HEK293 (cell line): Measurements from ENCODE around the gene RPS23.

ENCODE experiments used
- BCL11B ChIP-seq: fragments of 450-650 bp; formaldehyde crosslinking; IDR thresholded peaks from 2 replicates; pipeline ENCODE4 v1.5.1; 2016; ENCODE audit warnings: low read depth, missing biosample characterization, missing genetic modification characterization
- ZFP37 ChIP-seq: fragments of 450-650 bp; formaldehyde crosslinking; IDR thresholded peaks from 2 replicates; pipeline ENCODE4 v1.5.1; 2016; ENCODE audit warnings: missing biosample characterization, missing genetic modification characterization
- ZFP69B ChIP-seq: fragments of 450-650 bp; formaldehyde crosslinking; IDR thresholded peaks from 2 replicates; pipeline ENCODE4 v1.5.1; 2016; ENCODE audit warnings: missing biosample characterization, missing genetic modification characterization
- ZNF23 ChIP-seq: fragments of 450-650 bp; formaldehyde crosslinking; IDR thresholded peaks from 2 replicates; pipeline ENCODE4 v1.5.1; 2016; ENCODE audit warnings: missing biosample characterization, missing genetic modification characterization, borderline replicate concordance
- ZNF24 ChIP-seq: fragments of 450-650 bp; formaldehyde crosslinking; IDR thresholded peaks from 2 replicates; pipeline ENCODE4 v1.5.1; 2016; ENCODE audit warnings: missing biosample characterization, missing genetic modification characterization
- ZNF292 ChIP-seq: fragments of 450-650 bp; formaldehyde crosslinking; IDR thresholded peaks from 2 replicates; pipeline ENCODE4 v1.5.1; 2016; ENCODE audit warnings: low read depth, missing biosample characterization, missing genetic modification characterization, borderline replicate concordance
- ZNF521 ChIP-seq: fragments of 450-650 bp; formaldehyde crosslinking; IDR thresholded peaks from 2 replicates; pipeline ENCODE4 v1.5.1; 2017; ENCODE audit warnings: missing biosample characterization, mild to moderate bottlenecking, missing genetic modification characterization
- ZNF707 ChIP-seq: fragments of 450-650 bp; formaldehyde crosslinking; IDR thresholded peaks from 2 replicates; pipeline ENCODE4 v1.5.1; 2016; ENCODE audit warnings: missing biosample characterization, missing genetic modification characterization
- TF ChIP-seq, protein P1 (sequence below): fragments of 450-650 bp; formaldehyde crosslinking; IDR thresholded peaks from 2 replicates; pipeline ENCODE4 v1.5.1; 2016; ENCODE audit warnings: missing biosample characterization, missing genetic modification characterization
- TF ChIP-seq, protein P2 (sequence below): fragments of 450-650 bp; formaldehyde crosslinking; IDR thresholded peaks from 2 replicates; pipeline ENCODE4 v1.5.1; 2016; ENCODE audit warnings: missing biosample characterization, missing genetic modification characterization
- TF ChIP-seq, protein P3 (sequence below): IDR thresholded peaks from 2 replicates; pipeline ENCODE4 v1.6.1; 2011; ENCODE audit warnings: mild to moderate bottlenecking, low read depth, low read length, borderline replicate concordance
- TF ChIP-seq, protein P4 (sequence below): fragments of 450-650 bp; IDR thresholded peaks from 2 replicates; pipeline ENCODE4 v1.5.1; 2018; ENCODE audit warnings: missing biosample characterization, missing genetic modification characterization
- TF ChIP-seq, protein P5 (sequence below): fragments of 450-650 bp; formaldehyde crosslinking; IDR thresholded peaks from 2 replicates; pipeline ENCODE4 v1.5.1; 2016; ENCODE audit warnings: missing biosample characterization, missing genetic modification characterization, borderline replicate concordance

DNA sequence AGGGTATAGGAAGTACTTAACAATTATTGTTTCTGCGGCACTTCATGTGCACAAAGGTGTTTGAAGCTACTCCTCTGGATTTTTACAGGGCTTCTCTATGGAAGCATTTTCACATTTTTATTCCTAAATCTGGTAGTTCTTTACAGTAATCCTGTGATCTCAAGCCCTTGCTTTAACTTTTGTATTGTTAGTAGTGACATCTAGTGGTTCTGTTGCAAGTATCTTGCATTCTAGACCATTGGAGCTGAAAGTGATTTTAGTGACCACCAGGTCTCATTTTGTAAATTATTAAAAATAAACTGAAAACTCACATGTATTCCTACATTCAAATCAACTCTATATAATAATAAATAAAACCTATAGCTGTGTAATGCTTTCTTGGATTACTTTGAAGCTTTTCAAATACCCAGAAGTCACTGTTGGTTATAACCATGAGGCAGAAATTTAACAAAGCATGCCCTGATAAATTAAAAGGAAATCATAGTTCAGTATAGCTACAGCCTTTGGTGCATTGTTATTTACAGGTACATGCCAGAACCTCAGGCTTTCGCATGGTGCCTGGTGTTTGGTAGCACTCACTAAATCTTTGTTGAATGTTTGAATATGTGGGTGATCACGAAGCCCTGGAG lies 18.9 kb downstream of the RPS23 start:
- TF ChIP-seq, protein P1, sequence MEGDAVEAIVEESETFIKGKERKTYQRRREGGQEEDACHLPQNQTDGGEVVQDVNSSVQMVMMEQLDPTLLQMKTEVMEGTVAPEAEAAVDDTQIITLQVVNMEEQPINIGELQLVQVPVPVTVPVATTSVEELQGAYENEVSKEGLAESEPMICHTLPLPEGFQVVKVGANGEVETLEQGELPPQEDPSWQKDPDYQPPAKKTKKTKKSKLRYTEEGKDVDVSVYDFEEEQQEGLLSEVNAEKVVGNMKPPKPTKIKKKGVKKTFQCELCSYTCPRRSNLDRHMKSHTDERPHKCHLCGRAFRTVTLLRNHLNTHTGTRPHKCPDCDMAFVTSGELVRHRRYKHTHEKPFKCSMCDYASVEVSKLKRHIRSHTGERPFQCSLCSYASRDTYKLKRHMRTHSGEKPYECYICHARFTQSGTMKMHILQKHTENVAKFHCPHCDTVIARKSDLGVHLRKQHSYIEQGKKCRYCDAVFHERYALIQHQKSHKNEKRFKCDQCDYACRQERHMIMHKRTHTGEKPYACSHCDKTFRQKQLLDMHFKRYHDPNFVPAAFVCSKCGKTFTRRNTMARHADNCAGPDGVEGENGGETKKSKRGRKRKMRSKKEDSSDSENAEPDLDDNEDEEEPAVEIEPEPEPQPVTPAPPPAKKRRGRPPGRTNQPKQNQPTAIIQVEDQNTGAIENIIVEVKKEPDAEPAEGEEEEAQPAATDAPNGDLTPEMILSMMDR, result no peak
- TF ChIP-seq ZFP69B (tag by site-specific recombination) (no peak), ZNF707 (tag by site-specific recombination) (no peak), BCL11B (tag by site-specific recombination) (no peak), ZNF23 (tag by site-specific recombination) (no peak), ZNF292 (tag by site-specific recombination) (no peak), ZNF521 (tag by site-specific recombination) (no peak), ZNF24 (no peak), ZFP37 (tag by site-specific recombination) (no peak)
- TF ChIP-seq, protein P2, sequence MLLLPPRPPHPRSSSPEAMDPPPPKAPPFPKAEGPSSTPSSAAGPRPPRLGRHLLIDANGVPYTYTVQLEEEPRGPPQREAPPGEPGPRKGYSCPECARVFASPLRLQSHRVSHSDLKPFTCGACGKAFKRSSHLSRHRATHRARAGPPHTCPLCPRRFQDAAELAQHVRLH (tag by site-specific recombination), result no peak
- TF ChIP-seq, protein P3, sequence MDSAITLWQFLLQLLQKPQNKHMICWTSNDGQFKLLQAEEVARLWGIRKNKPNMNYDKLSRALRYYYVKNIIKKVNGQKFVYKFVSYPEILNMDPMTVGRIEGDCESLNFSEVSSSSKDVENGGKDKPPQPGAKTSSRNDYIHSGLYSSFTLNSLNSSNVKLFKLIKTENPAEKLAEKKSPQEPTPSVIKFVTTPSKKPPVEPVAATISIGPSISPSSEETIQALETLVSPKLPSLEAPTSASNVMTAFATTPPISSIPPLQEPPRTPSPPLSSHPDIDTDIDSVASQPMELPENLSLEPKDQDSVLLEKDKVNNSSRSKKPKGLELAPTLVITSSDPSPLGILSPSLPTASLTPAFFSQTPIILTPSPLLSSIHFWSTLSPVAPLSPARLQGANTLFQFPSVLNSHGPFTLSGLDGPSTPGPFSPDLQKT, result no peak
- TF ChIP-seq, protein P4, sequence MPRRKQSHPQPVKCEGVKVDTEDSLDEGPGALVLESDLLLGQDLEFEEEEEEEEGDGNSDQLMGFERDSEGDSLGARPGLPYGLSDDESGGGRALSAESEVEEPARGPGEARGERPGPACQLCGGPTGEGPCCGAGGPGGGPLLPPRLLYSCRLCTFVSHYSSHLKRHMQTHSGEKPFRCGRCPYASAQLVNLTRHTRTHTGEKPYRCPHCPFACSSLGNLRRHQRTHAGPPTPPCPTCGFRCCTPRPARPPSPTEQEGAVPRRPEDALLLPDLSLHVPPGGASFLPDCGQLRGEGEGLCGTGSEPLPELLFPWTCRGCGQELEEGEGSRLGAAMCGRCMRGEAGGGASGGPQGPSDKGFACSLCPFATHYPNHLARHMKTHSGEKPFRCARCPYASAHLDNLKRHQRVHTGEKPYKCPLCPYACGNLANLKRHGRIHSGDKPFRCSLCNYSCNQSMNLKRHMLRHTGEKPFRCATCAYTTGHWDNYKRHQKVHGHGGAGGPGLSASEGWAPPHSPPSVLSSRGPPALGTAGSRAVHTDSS (tag by site-specific recombination), result no peak
- TF ChIP-seq, protein P5, sequence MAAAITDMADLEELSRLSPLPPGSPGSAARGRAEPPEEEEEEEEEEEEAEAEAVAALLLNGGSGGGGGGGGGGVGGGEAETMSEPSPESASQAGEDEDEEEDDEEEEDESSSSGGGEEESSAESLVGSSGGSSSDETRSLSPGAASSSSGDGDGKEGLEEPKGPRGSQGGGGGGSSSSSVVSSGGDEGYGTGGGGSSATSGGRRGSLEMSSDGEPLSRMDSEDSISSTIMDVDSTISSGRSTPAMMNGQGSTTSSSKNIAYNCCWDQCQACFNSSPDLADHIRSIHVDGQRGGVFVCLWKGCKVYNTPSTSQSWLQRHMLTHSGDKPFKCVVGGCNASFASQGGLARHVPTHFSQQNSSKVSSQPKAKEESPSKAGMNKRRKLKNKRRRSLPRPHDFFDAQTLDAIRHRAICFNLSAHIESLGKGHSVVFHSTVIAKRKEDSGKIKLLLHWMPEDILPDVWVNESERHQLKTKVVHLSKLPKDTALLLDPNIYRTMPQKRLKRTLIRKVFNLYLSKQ, result no peak
